NCI-H748 treated with DMSO at 0.1 percent for 48 hours (cell line): ENCODE results near the gene FLAD1.
A peak's percentile ranks its signal among the peaks of the same experiment; 100 is the strongest.

Experiments
- DNase-seq: peaks from one replicate; lab custom pipeline; 2025; lab: John Stamatoyannopoulos, UW

FLAD1 gene

DNA sequence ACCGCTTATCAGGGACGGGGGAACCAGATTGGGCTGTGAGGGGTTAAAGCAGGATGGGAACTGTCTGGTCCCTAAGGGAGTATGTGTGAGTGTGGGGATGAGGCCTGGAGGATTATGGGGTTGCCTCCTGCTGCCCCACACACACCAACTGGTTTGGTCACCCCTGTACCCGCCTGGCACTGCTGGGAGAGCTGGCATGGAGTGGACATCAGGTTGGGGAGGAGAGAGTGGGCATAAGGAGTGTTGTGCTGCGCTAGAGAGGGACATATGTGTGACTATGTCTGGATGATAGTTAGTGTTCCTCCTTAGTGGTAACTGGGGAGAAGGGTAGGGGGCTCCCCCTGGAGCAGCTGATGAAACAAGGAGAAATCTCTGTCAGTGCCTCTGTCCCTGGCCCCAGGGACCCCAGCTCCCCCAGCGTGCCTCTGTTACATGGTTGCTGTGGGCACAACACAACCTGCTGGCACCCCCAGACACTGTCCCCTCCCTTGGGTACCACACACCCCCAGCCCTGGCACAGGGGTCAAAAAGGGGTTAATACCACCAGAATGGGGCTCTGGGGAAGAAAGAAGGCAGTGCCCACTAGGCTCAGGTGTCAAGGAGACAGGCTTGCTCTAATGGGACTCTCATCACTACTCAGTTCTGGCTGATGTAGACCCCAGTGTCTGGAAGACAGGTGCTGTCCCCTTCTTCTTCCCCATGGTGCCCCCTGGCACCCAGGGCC is 21.4 kb downstream of the FLAD1 start:
- DNase-seq = no peak

DNA sequence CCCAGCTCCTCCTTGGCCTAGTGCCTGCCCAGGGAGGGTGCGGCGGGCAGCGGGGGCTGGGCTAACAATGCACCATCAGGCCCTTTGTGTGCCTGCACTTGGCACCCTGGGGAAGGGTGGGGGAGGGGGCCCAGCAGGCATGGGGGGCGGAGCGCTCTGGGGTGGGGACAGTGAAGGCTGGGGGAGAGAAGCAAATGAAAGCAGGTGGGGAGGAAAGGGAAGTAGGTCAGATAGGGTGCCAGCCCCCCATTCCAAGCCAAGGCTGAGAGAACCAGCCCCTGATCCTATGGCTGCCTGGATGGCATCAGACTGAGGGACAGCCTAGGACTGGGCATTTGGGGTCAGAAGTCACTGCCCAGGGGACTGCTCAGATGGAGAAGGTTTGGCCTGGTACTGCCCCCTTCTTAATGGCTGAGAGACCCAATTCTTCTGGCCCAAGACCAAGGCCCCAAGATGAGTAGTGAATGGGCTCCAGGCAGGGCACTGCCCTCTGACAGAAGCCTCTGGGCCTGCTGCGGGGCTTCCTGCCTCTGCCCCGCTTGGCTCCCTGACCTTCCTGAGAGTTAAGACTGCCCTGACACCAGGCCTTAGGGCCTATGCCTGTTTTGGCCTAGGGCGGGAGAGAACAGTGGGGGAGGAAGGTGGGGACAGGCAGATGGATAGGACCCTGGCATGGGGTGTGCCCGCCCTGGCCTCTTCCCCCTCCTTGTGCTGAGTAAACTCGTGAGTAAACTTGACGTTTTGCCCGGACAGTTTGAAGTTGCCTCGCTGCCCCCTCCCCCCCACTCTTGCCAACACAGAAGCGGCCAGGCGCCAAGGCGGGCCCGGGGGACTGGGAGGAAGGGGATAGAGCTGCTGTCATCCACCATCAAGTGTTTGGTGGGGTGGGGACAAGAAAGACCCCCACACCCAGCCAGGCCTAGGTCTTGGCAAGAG is 22.2 kb downstream of the FLAD1 start:
- DNase-seq = no peak

- DNase-seq = no peak
Measured at GRCh38 chr1:155006601-155007101, 23.5 kb downstream of the FLAD1 start.

- DNase-seq = no peak
Measured at GRCh38 chr1:155007251-155007828, 24.2 kb downstream of the FLAD1 start.

- no peak for DNase-seq
Measured at GRCh38 chr1:155008015-155008941, 25.1 kb downstream of the FLAD1 start.

DNA sequence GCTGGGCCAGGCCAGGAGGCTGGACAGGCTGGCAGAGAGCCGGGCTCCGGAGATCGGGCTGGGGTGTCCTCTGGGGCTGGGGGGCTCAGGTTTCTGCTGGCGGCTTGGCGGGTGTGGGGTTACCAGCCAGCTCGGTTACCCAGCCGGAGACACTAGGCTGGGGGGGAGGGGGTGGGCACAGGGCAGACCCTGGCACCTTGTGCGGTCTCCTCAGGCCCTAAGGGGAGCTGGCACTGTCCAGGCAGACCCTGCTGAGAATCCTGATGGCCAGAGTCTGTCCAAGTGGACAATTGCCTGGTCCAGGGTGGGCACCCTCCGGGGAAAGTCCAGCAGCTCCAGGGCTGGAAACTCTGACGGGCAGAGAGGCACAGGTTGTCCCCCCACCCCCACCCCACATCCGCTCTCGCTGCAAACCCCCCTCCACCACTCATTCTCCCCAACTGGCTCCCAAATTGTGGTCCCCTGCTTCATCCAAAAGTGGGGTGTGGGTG is 26.1 kb downstream of the FLAD1 start:
- no peak for DNase-seq

DNA sequence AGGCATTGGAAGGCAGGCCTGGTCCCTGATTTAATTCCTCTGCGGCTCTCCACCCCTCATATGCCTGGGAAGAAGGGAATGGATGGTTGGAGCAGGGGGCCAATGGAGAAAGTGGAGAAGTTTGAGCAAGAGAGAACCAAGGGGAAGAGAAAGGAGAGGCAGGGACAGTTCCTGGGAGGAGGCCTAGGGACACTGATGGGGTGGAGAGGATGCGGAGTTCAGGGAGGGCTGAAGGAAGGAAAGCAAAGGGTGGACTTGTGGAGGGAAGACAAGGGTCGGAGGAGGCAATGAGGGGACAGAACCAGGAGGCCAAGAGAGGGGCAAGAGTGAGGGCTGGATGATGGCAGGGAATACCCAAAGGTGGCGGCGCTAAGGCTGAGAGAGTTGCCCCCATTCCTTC is 26.6 kb downstream of the FLAD1 start:
- no peak for DNase-seq

- no peak for DNase-seq
Measured at GRCh38 chr1:155010211-155010918, 27.2 kb downstream of the FLAD1 start.

DNA sequence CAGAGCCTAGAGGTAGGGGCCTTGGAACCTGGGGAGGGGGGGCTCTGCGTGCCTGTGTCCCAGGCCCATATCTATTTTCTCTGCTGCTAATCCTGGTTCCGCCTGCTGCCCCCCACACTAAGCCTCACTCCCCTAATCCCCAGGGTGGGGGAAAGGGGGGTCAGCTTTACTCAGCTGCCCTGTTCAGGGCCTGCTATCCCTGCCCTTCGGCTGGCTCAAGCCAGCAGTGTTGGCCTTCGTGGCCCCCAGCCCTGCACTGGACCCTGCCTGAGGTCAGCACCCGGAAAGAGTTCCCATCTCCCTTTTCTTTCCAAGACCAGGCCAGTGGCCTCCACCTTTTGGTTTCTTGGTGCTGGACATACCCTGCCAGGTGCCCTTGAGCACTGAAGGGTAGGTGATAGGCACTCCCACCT is 27.9 kb downstream of the FLAD1 start:
- no peak for DNase-seq

- no peak for DNase-seq
Measured at GRCh38 chr1:155011437-155012025, 28.4 kb downstream of the FLAD1 start.

DNA sequence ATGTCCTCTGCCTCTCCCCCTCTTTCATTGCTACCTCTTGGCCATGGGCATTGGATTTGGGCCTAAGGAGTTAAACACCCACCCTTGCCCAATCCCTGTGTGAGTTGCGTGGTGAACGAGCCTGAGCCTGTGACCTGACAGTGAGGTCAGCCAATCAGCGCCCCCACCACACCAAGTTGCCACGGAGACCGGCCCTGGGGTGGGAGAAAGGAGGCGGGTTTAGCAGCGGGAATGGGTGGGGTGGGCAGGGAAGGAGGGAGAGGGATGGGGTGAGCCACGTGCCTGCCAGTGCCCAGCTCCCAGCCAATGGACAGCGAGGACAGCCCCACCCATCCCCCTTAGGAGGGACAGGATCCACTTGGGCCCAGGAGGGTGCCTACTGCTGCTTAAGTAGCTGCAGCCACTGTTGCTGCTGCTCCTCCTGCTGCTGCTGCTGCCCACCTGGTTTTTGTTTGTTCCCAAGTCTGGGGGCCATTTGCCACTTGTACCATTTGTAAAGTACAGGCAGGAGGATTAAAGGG is 28.9 kb downstream of the FLAD1 start:
- DNase-seq = peak; percentile 6

- no peak for DNase-seq
Measured at GRCh38 chr1:155012776-155013602, 29.8 kb downstream of the FLAD1 start.

GRCh38 chr1:155013632-155014031 is 30.5 kb downstream of the FLAD1 start:
- DNase-seq = no peak

DNA sequence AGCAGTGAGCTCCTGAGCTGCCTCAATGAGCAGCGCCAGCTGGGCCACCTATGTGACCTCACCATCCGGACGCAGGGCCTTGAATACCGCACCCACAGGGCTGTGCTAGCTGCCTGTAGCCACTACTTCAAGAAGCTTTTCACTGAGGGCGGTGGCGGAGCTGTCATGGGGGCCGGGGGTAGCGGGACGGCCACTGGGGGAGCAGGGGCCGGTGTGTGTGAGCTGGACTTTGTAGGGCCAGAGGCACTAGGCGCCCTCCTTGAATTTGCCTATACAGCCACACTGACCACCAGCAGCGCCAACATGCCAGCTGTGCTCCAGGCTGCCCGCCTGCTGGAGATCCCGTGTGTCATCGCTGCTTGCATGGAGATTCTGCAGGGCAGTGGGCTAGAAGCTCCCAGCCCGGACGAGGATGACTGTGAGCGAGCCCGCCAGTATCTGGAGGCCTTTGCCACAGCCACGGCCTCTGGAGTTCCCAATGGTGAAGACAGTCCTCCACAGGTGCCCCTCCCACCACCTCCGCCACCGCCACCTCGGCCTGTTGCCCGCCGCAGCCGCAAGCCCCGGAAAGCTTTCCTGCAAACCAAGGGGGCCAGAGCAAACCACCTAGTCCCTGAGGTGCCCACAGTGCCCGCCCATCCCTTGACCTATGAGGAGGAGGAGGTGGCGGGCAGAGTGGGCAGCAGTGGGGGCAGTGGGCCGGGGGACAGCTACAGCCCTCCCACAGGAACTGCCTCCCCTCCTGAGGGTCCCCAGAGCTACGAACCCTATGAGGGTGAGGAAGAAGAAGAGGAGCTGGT is 31.8 kb downstream of the FLAD1 start:
- no peak for DNase-seq

GRCh38 chr1:155015527-155016230 is 32.5 kb downstream of the FLAD1 start:
- no peak for DNase-seq

DNA sequence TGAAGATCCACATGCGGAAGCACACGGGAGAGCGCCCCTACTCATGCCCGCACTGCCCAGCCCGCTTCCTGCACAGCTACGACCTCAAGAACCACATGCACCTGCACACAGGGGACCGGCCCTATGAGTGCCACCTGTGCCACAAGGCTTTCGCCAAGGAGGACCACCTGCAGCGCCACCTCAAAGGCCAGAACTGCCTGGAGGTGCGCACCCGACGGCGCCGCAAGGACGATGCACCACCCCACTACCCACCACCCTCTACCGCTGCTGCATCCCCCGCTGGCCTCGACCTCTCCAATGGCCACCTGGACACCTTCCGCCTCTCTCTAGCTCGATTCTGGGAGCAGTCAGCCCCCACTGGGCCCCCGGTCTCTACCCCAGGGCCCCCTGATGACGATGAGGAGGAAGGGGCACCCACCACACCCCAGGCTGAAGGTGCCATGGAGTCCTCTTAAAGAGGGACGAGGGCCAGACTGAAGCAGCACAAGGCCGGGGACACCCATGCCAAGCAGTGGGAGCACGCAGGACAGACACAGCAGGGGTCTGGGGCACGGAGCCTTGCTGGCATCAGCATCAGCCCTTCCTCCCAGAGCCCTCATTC is 33.2 kb downstream of the FLAD1 start:
- DNase-seq = no peak
